Measurements from ENCODE around the gene HIPK2. TPM values are rescaled to one million over a fixed set of nuclear protein-coding genes. Genes with fewer than 3 reads are reported as not detected.

The HIPK2 gene
- total and polyA plus RNA-seq, 2 experiments from 2014 or later: 18.2 to 22.9 TPM

- Histone ChIP-seq H3K79me2 (peaks cover 100% of the 10 kb centered on the region), H3K4me2 (no peak overlapping the region), H3K4me1 (ENCODE audit: insufficient read depth) (peaks cover 1% of the 10 kb centered on the region), H3K27ac (no peak overlapping the region), H3K36me3 (replicated peaks; ENCODE audit: insufficient read depth, low read depth) (no peaks in the 10 kb centered on the region), H3K27me3 (no peaks in the 10 kb centered on the region), H3K9me2 (replicated peaks; ENCODE audit: insufficient read depth) (no peaks in the 10 kb centered on the region), H2AFZ (no peak overlapping the region), H3K4me3 (no peak overlapping the region), H3K9me3 (ENCODE audit: low read depth) (no peaks in the 10 kb centered on the region), H4K20me1 (ENCODE audit: insufficient read depth, poor library complexity, severe bottlenecking) (peaks cover 94% of the 10 kb centered on the region)
- 92% methylated on average over 13 of the region's 13 CpGs for WGBS (ENCODE audit: low lambda C conversion rate, missing lambda C conversion rate)
- TF ChIP-seq EZH2phosphoT487 (IDR thresholded peaks at IDR 0.05; ENCODE audit: low read depth, severe bottlenecking, unreplicated experiment): no peak
- TF ChIP-seq EZH2 (IDR thresholded peaks at IDR 0.05; ENCODE audit: borderline replicate concordance): no peak
- no peak for TF ChIP-seq CTCF (IDR thresholded peaks at IDR 0.05; ENCODE audit: poor library complexity)
- DNase-seq (ENCODE audit: low spot score): no peak
Measured at GRCh38 chr7:139747662-139748372, 30.0 kb downstream of the HIPK2 start.

GRCh38 chr7:139746652-139747051 is 31.1 kb downstream of the HIPK2 start:
- peaks cover 100% of the 10 kb centered on the region for H3K79me2 ChIP-seq
- H4K20me1 ChIP-seq (ENCODE audit: insufficient read depth, poor library complexity, severe bottlenecking): peaks cover 89% of the 10 kb centered on the region

GRCh38 chr7:139745678-139746143 is 32.1 kb downstream of the HIPK2 start:
- no peaks in the 10 kb centered on the region for H3K9me2 ChIP-seq (replicated peaks; ENCODE audit: insufficient read depth)
- H3K4me1 ChIP-seq (ENCODE audit: insufficient read depth): peaks cover 11% of the 10 kb centered on the region
- H2AFZ ChIP-seq: no peak overlapping the region
- no peak overlapping the region for H3K4me3 ChIP-seq
- WGBS (ENCODE audit: low lambda C conversion rate, missing lambda C conversion rate): 38% methylated on average over 6 of the region's 6 CpGs
- TF ChIP-seq CTCF (IDR thresholded peaks at IDR 0.05; ENCODE audit: poor library complexity): no peak
- no peak for TF ChIP-seq EZH2phosphoT487 (IDR thresholded peaks at IDR 0.05; ENCODE audit: low read depth, severe bottlenecking, unreplicated experiment)
- TF ChIP-seq EZH2 (IDR thresholded peaks at IDR 0.05; ENCODE audit: borderline replicate concordance): no peak
- no peak overlapping the region for H3K4me2 ChIP-seq
- no peaks in the 10 kb centered on the region for H3K9me3 ChIP-seq (ENCODE audit: low read depth)
- no peaks in the 10 kb centered on the region for H3K36me3 ChIP-seq (replicated peaks; ENCODE audit: insufficient read depth, low read depth)
- H3K79me2 ChIP-seq: peaks cover 100% of the 10 kb centered on the region
- H4K20me1 ChIP-seq (ENCODE audit: insufficient read depth, poor library complexity, severe bottlenecking): peaks cover 91% of the 10 kb centered on the region
- DNase-seq (ENCODE audit: low spot score): no peak
- H3K27ac ChIP-seq: no peak overlapping the region
- no peaks in the 10 kb centered on the region for H3K27me3 ChIP-seq

More at GRCh38 chr7:139746652-139747051, 31.1 kb downstream of the HIPK2 start:
- Histone ChIP-seq H3K4me1 (ENCODE audit: insufficient read depth) (peaks cover 2% of the 10 kb centered on the region), H3K4me2 (no peak overlapping the region), H3K27ac (no peak overlapping the region), H3K36me3 (replicated peaks; ENCODE audit: insufficient read depth, low read depth) (no peaks in the 10 kb centered on the region), H3K27me3 (no peaks in the 10 kb centered on the region), H3K9me3 (ENCODE audit: low read depth) (no peaks in the 10 kb centered on the region), H3K4me3 (no peak overlapping the region), H2AFZ (no peak overlapping the region), H3K9me2 (replicated peaks; ENCODE audit: insufficient read depth) (no peaks in the 10 kb centered on the region)
- TF ChIP-seq EZH2phosphoT487 (IDR thresholded peaks at IDR 0.05; ENCODE audit: low read depth, severe bottlenecking, unreplicated experiment) (no peak), EZH2 (IDR thresholded peaks at IDR 0.05; ENCODE audit: borderline replicate concordance) (no peak), CTCF (IDR thresholded peaks at IDR 0.05; ENCODE audit: poor library complexity) (no peak)
- DNase-seq (ENCODE audit: low spot score): no peak
- WGBS (ENCODE audit: low lambda C conversion rate, missing lambda C conversion rate): 93% methylated on average over 8 of the region's 8 CpGs

Data from hepatocyte (in vitro differentiated cells).